SK-N-SH (cell line): ENCODE results near the gene YTHDF1. TPM values are rescaled to one million over a fixed set of nuclear protein-coding genes. Genes with fewer than 3 reads are reported as not detected.

Experiments used
- CTCF ChIA-PET: fragments of 300-600, 350-600 bp; formaldehyde crosslinking; extraction: SDS; loops from one replicate; lab custom pipeline; 2021; lab: Yijun Ruan, JAX
- POLR2A ChIA-PET: fragments of 350-600 bp; sonication (Branson Sonifier 250); formaldehyde crosslinking; extraction: SDS; loops from one replicate; lab custom pipeline; 2020; ENCODE audit warnings: antibody characterized with exemption, inconsistent platforms; lab: Yijun Ruan, JAX
- DNase-seq: peaks from one replicate; pipeline ENCODE4 v3.0.0; 2012
- H2AFZ ChIP-seq: fragments of 200-600 bp; sonication (generic); 2 replicates; pipeline ENCODE4 v1.8.1; 2016; ENCODE audit warnings: antibody characterized with exemption, mild to moderate bottlenecking, low read depth
- H3F3A ChIP-seq: fragments of 200-600 bp; sonication (generic); replicated peaks from 2 replicates; pipeline ENCODE3; 2016; ENCODE audit warnings: antibody characterized with exemption, mild to moderate bottlenecking; ENCODE audit not compliant: insufficient read depth
- H3K27ac ChIP-seq, 2 experiments: fragments of 200-500 bp in 1 of 2; fragments of 200-600 bp in 1 of 2; sonication (Bioruptor generic) in 1 of 2; sonication (generic), shearing (Covaris generic) in 1 of 2; 2 replicates each; pipeline versions ENCODE4 v1.5.1 to v1.6.1; 2014 to 2016; ENCODE audit warnings: low read depth in 2 of 2, inconsistent platforms in 1 of 2, low read length in 1 of 2, mild to moderate bottlenecking in 1 of 2, mixed read lengths in 1 of 2
- H3K27me3 ChIP-seq: fragments of 200-600 bp; sonication (generic), shearing (Covaris generic); 2 replicates; pipeline ENCODE4 v1.6.1; 2016; ENCODE audit warnings: mixed run types; ENCODE audit not compliant: insufficient read depth
- H3K36me3 ChIP-seq, 2 experiments: fragments of 200-500 bp in 1 of 2; fragments of 200-600 bp in 1 of 2; sonication (Bioruptor generic) in 1 of 2; sonication (generic) in 1 of 2; replicated peaks in 1 of 2; 2 replicates each; pipeline versions ENCODE3 to v1.5.1; 2014 to 2016; ENCODE audit warnings: low read length in 1 of 2, mild to moderate bottlenecking in 1 of 2; ENCODE audit not compliant: insufficient read depth in 2 of 2, control insufficient read depth in 1 of 2
- H3K4me1 ChIP-seq, 2 experiments: fragments of 200-500 bp in 1 of 2; fragments of 200-600 bp in 1 of 2; sonication (Bioruptor generic) in 1 of 2; sonication (generic), shearing (Covaris generic) in 1 of 2; 2 replicates each; pipeline versions ENCODE4 v1.5.1 to v1.6.1; 2014 to 2016; ENCODE audit warnings: low read depth in 1 of 2, low read length in 1 of 2, mixed run types in 1 of 2; ENCODE audit not compliant: insufficient read depth in 2 of 2, control insufficient read depth in 1 of 2
- H3K4me2 ChIP-seq: fragments of 200-600 bp; sonication (generic), shearing (Covaris generic); 2 replicates; pipeline ENCODE4 v1.6.1; 2017; ENCODE audit warnings: mixed run types
- H3K4me3 ChIP-seq, 2 experiments: fragments of 200-500 bp in 1 of 2; fragments of 200-600 bp in 1 of 2; sonication (Bioruptor generic) in 1 of 2; sonication (generic), shearing (Covaris generic) in 1 of 2; 2 replicates each; pipeline versions ENCODE4 v1.5.1 to v1.8.1; 2014 to 2016; ENCODE audit warnings: low read depth in 2 of 2, inconsistent platforms in 1 of 2, low read length in 1 of 2, mild to moderate bottlenecking in 1 of 2, mixed read lengths in 1 of 2, moderate library complexity in 1 of 2
- H3K79me2 ChIP-seq: fragments of 200-600 bp; sonication (generic); 2 replicates; pipeline ENCODE4 v1.8.1; 2017; ENCODE audit warnings: mild to moderate bottlenecking; ENCODE audit not compliant: insufficient read depth
- H3K9ac ChIP-seq: fragments of 200-600 bp; sonication (generic); 2 replicates; pipeline ENCODE4 v1.6.1; 2017; ENCODE audit warnings: mixed run types
- H3K9me2 ChIP-seq: fragments of 200-600 bp; sonication (generic); 2 replicates; pipeline ENCODE4 v1.6.1; 2017; ENCODE audit warnings: mixed run types
- H3K9me3 ChIP-seq: fragments of 200-600 bp; sonication (generic); 2 replicates; pipeline ENCODE4 v1.6.1; 2017; ENCODE audit warnings: mixed run types, mild to moderate bottlenecking, moderate library complexity
- H4K20me1 ChIP-seq: fragments of 200-600 bp; sonication (generic); 2 replicates; pipeline ENCODE4 v1.6.1; 2017; ENCODE audit warnings: mild to moderate bottlenecking, mixed run types; ENCODE audit not compliant: insufficient read depth
- CHD2 ChIP-seq: fragments of 150-350 bp; IDR thresholded peaks from 2 replicates; pipeline ENCODE4 v1.6.1; 2018; ENCODE audit warnings: low read length; ENCODE audit not compliant: partially characterized antibody
- EP300 ChIP-seq, 2 experiments: IDR thresholded peaks; 2 replicates each; pipeline versions ENCODE4 v1.4.0 to v1.6.1; 2012; ENCODE audit warnings: borderline replicate concordance in 1 of 2, low read depth in 1 of 2, low read length in 1 of 2
- EZH2phosphoT487 ChIP-seq: fragments of 200-600 bp; sonication (generic); IDR thresholded peaks from 2 replicates; pipeline ENCODE4 v1.6.1; 2017; ENCODE audit warnings: low read depth, mixed run types, mild to moderate bottlenecking, antibody characterized with exemption, moderate library complexity, borderline replicate concordance
- FOXM1 ChIP-seq: IDR thresholded peaks from 2 replicates; pipeline ENCODE4 v1.4.0; 2012; ENCODE audit warnings: low read depth, mild to moderate bottlenecking
- GABPA ChIP-seq: IDR thresholded peaks from 2 replicates; pipeline ENCODE4 v1.4.0; 2012; ENCODE audit warnings: low read depth, mild to moderate bottlenecking
- JUND ChIP-seq: IDR thresholded peaks from 2 replicates; pipeline ENCODE4 v1.4.0; 2012
- MAX ChIP-seq: IDR thresholded peaks from 2 replicates; pipeline ENCODE4 v1.4.0; 2012; ENCODE audit warnings: low read depth
- NFIC ChIP-seq: IDR thresholded peaks from 2 replicates; pipeline ENCODE4 v1.4.0; 2012; ENCODE audit warnings: borderline replicate concordance
- NRF1 ChIP-seq: IDR thresholded peaks from 2 replicates; pipeline ENCODE4 v1.6.1; 2012; ENCODE audit warnings: low read depth, mild to moderate bottlenecking, low read length
- POLR2AphosphoS5 ChIP-seq: IDR thresholded peaks from 2 replicates; pipeline ENCODE4 v1.6.1; 2012; ENCODE audit warnings: low read depth, low read length
- RAD21 ChIP-seq: IDR thresholded peaks from 2 replicates; pipeline ENCODE4 v1.6.1; 2012; ENCODE audit warnings: mild to moderate bottlenecking, low read length
- RCOR1 ChIP-seq: fragments of 150-350 bp; IDR thresholded peaks from 2 replicates; pipeline ENCODE4 v1.6.1; 2017; ENCODE audit warnings: antibody characterized with exemption, low read length
- RFX5 ChIP-seq: IDR thresholded peaks from 2 replicates; pipeline ENCODE4 v1.6.1; 2012; ENCODE audit warnings: mild to moderate bottlenecking, improper control_type of control experiment, low read length
- RXRA ChIP-seq: IDR thresholded peaks from 2 replicates; pipeline ENCODE4 v1.4.0; 2012; ENCODE audit warnings: low read depth, mild to moderate bottlenecking, borderline replicate concordance
- SIN3A ChIP-seq: IDR thresholded peaks from 2 replicates; pipeline ENCODE4 v1.6.1; 2012; ENCODE audit warnings: low read depth, mild to moderate bottlenecking, low read length, moderate library complexity, borderline replicate concordance
- SMC3 ChIP-seq: IDR thresholded peaks from 2 replicates; pipeline ENCODE4 v1.6.1; 2012; ENCODE audit warnings: low read depth, low read length, improper control_type of control experiment
- TCF12 ChIP-seq: IDR thresholded peaks from 2 replicates; pipeline ENCODE4 v1.4.0; 2012
- TEAD4 ChIP-seq: IDR thresholded peaks from 2 replicates; pipeline ENCODE4 v1.4.0; 2012; ENCODE audit warnings: mild to moderate bottlenecking, borderline replicate concordance; ENCODE audit not compliant: insufficient read depth
- WGBS: methylation state at CpG from one replicate; pipeline ENCODE4 v1.1.6; 2017; ENCODE audit warnings: low lambda C conversion rate; 5-methylcytosine and 5-hydroxymethylcytosine counted together
- polyA plus RNA-seq, 3 experiments: library from polyadenylated mRNA; depleted of rRNA; stranded (reverse); fragments of >200 nt; gene quantifications; 2 replicates each; pipeline ENCODE4 v1.2.3, GENCODE V29; 2012
- TF ChIP-seq, protein P1 (sequence below): fragments of 150-350 bp; IDR thresholded peaks from 2 replicates; pipeline ENCODE4 v1.6.1; 2016; ENCODE audit warnings: mild to moderate bottlenecking, low read depth, low read length
- TF ChIP-seq, protein P2 (sequence below): IDR thresholded peaks from 2 replicates; pipeline ENCODE4 v1.4.0; 2012; ENCODE audit warnings: low read depth, borderline replicate concordance
- TF ChIP-seq, protein P3 (sequence below): fragments of 200-600 bp; sonication (generic); IDR thresholded peaks from 2 replicates; pipeline ENCODE4 v1.6.1; 2017; ENCODE audit warnings: antibody characterized with exemption, mild to moderate bottlenecking, moderate library complexity
- TF ChIP-seq, protein P4 (sequence below): IDR thresholded peaks from 2 replicates; pipeline ENCODE4 v1.4.0; 2012; ENCODE audit warnings: low read depth, borderline replicate concordance

YTHDF1 gene
- polyA plus RNA-seq, 1 of the 3 experiments (the other 2 are of a cell fraction), result 17.0 TPM

GRCh38 chr20:63233924-63234323 lies 18.0 kb upstream of the YTHDF1 start:
- no peaks in the 10 kb centered on the region for H3K79me2 ChIP-seq
- no peak overlapping the region for H3K4me2 ChIP-seq
- no peak overlapping the region for H3K4me3 ChIP-seq
- H3K9me2 ChIP-seq, result no peaks in the 10 kb centered on the region
- H3K9me3 ChIP-seq, result no peaks in the 10 kb centered on the region
- no peaks in the 10 kb centered on the region for H3F3A ChIP-seq
- POLR2A ChIA-PET, result no interaction called here
- TF ChIP-seq SIN3A (no peak), RXRA (no peak)
- TF ChIP-seq, all 33 proteins: peak for 0
- WGBS, result 77% methylated on average over 17 of the region's 17 CpGs
- peaks cover 4 to 5% of the 10 kb centered on the region in 2 experiments; a peak in 1 of 4 replicates for H3K4me1 ChIP-seq
- H3K27ac ChIP-seq, result no peak overlapping the region
- H2AFZ ChIP-seq, result no peak overlapping the region
- H3K36me3 ChIP-seq, result no peaks in the 10 kb centered on the region
- no peak for DNase-seq
- no peaks in the 10 kb centered on the region for H3K27me3 ChIP-seq
- H3K9ac ChIP-seq, result no peak overlapping the region
- CTCF ChIA-PET, result interaction anchor here (1.1 to 15.6 kb wide), 4 partner anchors 10 to 147 kb away, joined by 3 to 168 read pairs (median 23); no protein-coding TSS in a partner anchor
- H4K20me1 ChIP-seq, result no peaks in the 10 kb centered on the region

DNA sequence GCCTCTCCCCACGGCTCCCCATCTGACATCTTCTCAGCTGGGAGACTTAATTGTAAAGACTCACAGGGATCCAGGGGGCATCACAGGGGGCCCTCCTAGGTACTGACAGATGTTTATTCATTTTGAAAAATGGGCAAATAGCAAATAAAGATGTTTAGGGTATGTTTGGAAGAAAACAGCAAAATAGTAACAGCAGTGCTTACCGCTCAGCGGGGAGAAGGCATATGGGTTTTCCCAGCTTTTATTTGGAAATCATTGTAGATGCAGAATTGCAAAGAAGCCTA lies 17.1 kb upstream of the YTHDF1 start:
- WGBS, result 76% methylated on average over 3 of the region's 3 CpGs
- H3K9ac ChIP-seq, result no peak overlapping the region
- CTCF ChIA-PET, result interaction anchor here (1.4 to 3.7 kb wide), 2 partner anchors 10 to 148 kb away, joined by 4 to 42 read pairs; no protein-coding TSS in a partner anchor

More for the DNA sequence above, 17.1 kb upstream of the YTHDF1 start:
- no peaks in the 10 kb centered on the region for H4K20me1 ChIP-seq
- DNase-seq, result no peak
- no peaks in the 10 kb centered on the region for H3K27me3 ChIP-seq
- TF ChIP-seq GABPA (no peak), FOXM1 (no peak), RFX5 (no peak), RCOR1 (no peak), NRF1 (no peak), RAD21 (no peak), TEAD4 (no peak), EP300 (IDR thresholded peaks at IDR 0.05; ENCODE audit: borderline replicate concordance in 1 of 2, low read depth in 1 of 2, low read length in 1 of 2) (no peak), TCF12 (no peak), NFIC (no peak), JUND (no peak), MAX (no peak), CHD2 (no peak), POLR2AphosphoS5 (no peak), EZH2phosphoT487 (no peak), SMC3 (no peak)
- TF ChIP-seq, protein P1, sequence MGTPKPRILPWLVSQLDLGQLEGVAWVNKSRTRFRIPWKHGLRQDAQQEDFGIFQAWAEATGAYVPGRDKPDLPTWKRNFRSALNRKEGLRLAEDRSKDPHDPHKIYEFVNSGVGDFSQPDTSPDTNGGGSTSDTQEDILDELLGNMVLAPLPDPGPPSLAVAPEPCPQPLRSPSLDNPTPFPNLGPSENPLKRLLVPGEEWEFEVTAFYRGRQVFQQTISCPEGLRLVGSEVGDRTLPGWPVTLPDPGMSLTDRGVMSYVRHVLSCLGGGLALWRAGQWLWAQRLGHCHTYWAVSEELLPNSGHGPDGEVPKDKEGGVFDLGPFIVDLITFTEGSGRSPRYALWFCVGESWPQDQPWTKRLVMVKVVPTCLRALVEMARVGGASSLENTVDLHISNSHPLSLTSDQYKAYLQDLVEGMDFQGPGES, result no peak
- TF ChIP-seq, protein P2, sequence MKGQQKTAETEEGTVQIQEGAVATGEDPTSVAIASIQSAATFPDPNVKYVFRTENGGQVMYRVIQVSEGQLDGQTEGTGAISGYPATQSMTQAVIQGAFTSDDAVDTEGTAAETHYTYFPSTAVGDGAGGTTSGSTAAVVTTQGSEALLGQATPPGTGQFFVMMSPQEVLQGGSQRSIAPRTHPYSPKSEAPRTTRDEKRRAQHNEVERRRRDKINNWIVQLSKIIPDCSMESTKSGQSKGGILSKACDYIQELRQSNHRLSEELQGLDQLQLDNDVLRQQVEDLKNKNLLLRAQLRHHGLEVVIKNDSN, result no peak
- TF ChIP-seq, protein P3, sequence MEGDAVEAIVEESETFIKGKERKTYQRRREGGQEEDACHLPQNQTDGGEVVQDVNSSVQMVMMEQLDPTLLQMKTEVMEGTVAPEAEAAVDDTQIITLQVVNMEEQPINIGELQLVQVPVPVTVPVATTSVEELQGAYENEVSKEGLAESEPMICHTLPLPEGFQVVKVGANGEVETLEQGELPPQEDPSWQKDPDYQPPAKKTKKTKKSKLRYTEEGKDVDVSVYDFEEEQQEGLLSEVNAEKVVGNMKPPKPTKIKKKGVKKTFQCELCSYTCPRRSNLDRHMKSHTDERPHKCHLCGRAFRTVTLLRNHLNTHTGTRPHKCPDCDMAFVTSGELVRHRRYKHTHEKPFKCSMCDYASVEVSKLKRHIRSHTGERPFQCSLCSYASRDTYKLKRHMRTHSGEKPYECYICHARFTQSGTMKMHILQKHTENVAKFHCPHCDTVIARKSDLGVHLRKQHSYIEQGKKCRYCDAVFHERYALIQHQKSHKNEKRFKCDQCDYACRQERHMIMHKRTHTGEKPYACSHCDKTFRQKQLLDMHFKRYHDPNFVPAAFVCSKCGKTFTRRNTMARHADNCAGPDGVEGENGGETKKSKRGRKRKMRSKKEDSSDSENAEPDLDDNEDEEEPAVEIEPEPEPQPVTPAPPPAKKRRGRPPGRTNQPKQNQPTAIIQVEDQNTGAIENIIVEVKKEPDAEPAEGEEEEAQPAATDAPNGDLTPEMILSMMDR, result no peak
- TF ChIP-seq, protein P4, sequence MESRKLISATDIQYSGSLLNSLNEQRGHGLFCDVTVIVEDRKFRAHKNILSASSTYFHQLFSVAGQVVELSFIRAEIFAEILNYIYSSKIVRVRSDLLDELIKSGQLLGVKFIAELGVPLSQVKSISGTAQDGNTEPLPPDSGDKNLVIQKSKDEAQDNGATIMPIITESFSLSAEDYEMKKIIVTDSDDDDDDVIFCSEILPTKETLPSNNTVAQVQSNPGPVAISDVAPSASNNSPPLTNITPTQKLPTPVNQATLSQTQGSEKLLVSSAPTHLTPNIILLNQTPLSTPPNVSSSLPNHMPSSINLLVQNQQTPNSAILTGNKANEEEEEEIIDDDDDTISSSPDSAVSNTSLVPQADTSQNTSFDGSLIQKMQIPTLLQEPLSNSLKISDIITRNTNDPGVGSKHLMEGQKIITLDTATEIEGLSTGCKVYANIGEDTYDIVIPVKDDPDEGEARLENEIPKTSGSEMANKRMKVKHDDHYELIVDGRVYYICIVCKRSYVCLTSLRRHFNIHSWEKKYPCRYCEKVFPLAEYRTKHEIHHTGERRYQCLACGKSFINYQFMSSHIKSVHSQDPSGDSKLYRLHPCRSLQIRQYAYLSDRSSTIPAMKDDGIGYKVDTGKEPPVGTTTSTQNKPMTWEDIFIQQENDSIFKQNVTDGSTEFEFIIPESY, result no peak
- H3F3A ChIP-seq, result no peaks in the 10 kb centered on the region
- no peak overlapping the region for H2AFZ ChIP-seq
- H3K4me2 ChIP-seq, result no peak overlapping the region
- H3K27ac ChIP-seq, result no peak overlapping the region
- no peaks in the 10 kb centered on the region for H3K36me3 ChIP-seq
- POLR2A ChIA-PET, result interaction anchor here (0.6 kb wide), 1 partner anchor 12 kb away, joined by 3 read pairs; no protein-coding TSS in a partner anchor
- no peaks in the 10 kb centered on the region for H3K79me2 ChIP-seq
- no peaks in the 10 kb centered on the region for H3K9me3 ChIP-seq
- H3K4me3 ChIP-seq, result no peak overlapping the region
- peaks cover 0 to 5% of the 10 kb centered on the region in 2 experiments; a peak in 1 of 4 replicates for H3K4me1 ChIP-seq
- H3K9me2 ChIP-seq, result no peaks in the 10 kb centered on the region
